Activated naive CD4-positive, alpha-beta T cell treated with anti-CD3 and anti-CD28 coated beads, Interleukin-2, amount 50 U/mL, for 72 hours (primary cell): Measurements from ENCODE around the gene CHID1. TPM values are rescaled to one million over a fixed set of nuclear protein-coding genes. Genes with fewer than 3 reads are reported as not detected.

Experiments
- ATAC-seq, 2 donors: fragments of 150-1000 bp; cut with Tn5 transposase; 2 replicates each; pipeline ENCODE4 v1.10.0; 2021; ENCODE audit warnings: mild to moderate bottlenecking in 2 of 2, moderate library complexity in 2 of 2
- DNase-seq, 2 donors: peaks; one replicate each; pipeline ENCODE4 v3.0.0; 2021 to 2022; ENCODE audit warnings: low spot score in 2 of 2
- H3K27ac Mint-ChIP-seq, 2 donors: one replicate each; pipeline ENCODE4 v1.8.0; 2022; ENCODE audit warnings: mild to moderate bottlenecking in 2 of 2, mixed read lengths in 2 of 2
- H3K36me3 Mint-ChIP-seq, 2 donors: one replicate each; pipeline ENCODE4 v1.8.0; 2022; ENCODE audit warnings: mixed read lengths in 2 of 2
- H3K9me3 Mint-ChIP-seq, 2 donors: one replicate each; pipeline ENCODE4 v1.8.0; 2022; ENCODE audit warnings: mixed read lengths in 2 of 2
- total RNA-seq, 2 donors: library from RNA; stranded (reverse); gene quantifications; one replicate each; pipeline ENCODE4 v1.2.3, GENCODE V29; 2022

The CHID1 gene
- total RNA-seq, 2 donors from 2014 or later = 49.1 to 62.6 TPM

DNA sequence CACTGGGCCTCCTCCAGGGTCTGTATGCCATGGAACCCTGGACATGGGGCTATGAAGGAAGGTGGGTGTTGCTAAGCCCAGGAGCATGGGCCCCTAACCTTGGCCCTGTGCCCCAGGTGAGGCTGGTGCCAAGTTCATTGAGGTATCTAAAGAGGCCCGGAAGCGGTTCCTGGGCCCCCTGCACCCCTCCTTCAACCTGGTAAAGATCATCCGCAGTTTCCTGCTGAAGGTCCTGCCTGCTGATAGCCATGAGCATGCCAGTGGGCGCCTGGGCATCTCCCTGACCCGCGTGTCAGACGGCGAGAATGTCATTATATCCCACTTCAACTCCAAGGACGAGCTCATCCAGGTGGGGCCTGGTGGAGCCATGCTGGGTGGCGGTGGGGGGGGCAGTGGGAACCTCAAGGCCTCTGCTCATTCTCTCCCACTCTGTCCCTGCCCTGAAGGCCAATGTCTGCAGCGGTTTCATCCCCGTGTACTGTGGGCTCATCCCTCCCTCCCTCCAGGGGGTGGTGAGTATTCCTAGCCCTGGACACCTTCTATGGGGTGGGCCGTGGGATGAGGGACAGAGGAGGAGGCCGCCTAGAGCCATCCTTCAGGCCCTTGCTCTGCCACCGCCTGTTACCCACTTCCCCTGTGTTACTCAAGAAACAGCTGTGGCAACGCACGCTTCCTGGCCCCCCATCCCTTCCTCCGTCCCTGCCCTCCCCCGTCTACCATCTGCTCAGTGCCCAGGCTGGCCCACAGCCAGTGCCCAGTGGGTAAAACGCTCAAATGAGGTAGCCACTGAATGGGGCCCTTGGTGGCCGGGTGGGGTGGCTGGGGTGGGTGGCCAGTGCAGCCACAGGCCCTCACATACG, 88.9 kb downstream of the CHID1 start:
- no peak for DNase-seq
- Mint-ChIP-seq H3K9me3 (no peaks in the 10 kb centered on the region), H3K36me3 (peaks cover 5 to 7% of the 10 kb centered on the region in 2 donors), H3K27ac (no peak overlapping the region)
- no peak for ATAC-seq

DNA sequence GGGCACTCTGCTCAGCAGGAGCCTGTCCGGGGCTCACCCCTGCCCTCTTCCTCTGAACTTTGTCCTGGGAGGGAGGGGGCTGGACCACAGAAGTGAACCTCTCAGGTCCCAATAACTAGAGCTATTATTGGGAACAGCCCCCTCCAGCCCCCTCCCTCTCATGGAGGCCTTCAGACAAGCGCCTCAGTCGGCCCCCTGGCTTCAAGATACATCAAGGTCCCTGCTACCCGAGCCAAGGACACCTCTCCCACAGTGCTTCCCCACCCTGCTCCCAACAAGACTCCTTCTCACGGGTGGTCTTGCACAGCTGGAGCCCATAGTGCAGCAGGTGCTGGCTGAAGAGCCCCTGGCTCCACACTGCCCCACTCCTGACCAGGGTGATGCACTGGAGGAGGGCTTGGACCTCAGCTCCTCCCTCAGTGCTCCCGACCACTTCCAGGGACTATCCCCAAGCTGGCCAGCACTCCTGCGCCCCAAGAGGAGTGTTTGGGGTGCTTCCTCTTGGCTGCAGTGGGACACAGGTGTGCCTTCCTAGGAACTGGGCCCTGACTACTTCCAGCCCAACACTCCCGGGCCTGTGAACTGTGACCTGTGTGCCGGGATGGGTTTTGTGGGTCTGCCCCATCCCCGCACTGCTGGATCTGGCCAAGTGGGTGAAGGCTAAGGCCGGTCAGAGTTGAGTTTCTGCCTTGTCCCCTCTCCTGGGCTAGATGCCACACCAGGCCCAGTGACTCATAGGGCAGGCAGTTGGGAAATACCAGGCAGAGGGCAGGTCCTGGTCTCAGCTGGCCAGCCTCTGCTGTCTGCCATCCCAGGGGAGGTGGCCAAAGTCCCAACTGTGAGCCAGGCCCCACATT, 89.7 kb downstream of the CHID1 start:
- Mint-ChIP-seq H3K27ac (no peak overlapping the region), H3K9me3 (no peaks in the 10 kb centered on the region), H3K36me3 (peaks cover 5 to 7% of the 10 kb centered on the region in 2 donors)
- ATAC-seq (peak in 1 of 2 donors; percentile 13), DNase-seq (no peak)

DNA sequence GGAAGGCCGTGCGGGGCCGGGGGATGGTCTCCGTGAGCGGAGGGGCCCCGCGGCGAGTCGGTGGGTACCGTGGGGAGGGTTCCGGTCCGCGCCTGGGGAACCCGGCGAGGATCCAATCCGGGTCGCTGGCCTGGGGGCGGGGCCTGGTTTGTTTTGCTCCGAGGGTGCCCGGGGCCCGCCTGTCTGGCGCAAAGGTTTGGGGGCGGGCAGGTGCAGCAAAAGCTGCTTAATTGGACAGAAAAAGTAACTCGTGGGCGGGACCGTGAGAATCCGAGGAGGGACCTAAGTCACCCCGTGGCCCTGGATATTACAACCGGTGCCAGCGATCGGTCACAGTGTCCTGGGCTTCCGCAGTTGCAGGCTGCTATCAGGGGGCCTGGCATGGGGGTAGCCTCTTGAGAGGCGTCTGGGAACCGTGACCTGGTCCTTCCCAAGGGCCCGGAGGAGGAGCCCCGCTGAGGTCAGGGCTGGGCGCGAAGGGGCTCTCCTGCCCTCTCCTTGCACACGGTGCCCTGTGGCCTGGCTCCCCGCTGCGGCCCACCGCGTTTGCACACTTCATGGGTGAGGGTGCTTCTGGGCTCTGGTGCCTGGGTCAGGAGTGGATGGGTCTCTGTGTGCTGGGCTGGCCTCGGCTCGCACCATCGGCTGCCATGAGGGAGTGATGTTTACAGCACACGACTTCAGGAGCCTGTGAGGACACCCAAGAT, 90.5 kb downstream of the CHID1 start:
- Mint-ChIP-seq H3K36me3 (peaks cover 2% of the 10 kb centered on the region in 2 donors), H3K9me3 (no peaks in the 10 kb centered on the region), H3K27ac (peak overlapping the region; percentile 63 to 72)
- peak; percentile 82 to 95 for DNase-seq
- peak; percentile 60 to 77 for ATAC-seq

DNA sequence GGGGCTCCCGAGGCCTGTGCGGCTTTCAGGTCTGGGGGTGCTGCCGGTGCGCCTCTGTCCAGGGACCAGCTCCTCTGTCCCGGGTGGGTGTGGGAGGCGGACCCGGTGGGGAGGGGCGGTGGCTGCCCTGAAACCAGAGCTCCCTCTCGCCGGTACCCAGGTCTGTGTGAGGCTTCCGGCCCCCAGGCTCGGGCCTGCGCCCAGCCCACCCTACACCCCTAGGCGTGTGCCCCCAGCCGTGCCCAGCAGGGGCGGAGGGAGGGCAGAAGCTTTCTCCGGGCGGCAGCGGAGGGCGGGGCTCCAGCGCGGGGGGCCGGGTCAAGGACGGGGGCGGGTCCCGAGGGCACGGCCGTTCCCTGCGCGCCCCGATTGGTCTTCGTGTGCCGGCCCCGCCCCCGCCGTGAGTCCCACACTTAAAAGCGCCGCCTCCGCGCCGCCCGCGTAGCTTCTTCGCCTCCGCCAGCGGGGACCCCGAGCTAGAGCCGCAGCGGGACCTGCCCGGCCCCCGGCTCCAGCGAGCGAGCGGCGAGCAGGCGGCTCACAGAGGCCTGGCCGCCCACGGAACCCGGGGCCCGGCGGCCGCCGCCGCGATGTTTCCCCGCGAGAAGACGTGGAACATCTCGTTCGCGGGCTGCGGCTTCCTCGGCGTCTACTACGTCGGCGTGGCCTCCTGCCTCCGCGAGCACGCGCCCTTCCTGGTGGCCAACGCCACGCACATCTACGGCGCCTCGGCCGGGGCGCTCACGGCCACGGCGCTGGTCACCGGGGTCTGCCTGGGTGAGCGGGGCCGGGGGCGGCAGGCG, 91.3 kb downstream of the CHID1 start:
- ATAC-seq = peak; percentile 77 to 82
- Mint-ChIP-seq H3K27ac (peak overlapping the region; percentile 44 to 63), H3K36me3 (no peaks in the 10 kb centered on the region), H3K9me3 (no peaks in the 10 kb centered on the region)
- DNase-seq = peak; percentile 92 to 95

DNA sequence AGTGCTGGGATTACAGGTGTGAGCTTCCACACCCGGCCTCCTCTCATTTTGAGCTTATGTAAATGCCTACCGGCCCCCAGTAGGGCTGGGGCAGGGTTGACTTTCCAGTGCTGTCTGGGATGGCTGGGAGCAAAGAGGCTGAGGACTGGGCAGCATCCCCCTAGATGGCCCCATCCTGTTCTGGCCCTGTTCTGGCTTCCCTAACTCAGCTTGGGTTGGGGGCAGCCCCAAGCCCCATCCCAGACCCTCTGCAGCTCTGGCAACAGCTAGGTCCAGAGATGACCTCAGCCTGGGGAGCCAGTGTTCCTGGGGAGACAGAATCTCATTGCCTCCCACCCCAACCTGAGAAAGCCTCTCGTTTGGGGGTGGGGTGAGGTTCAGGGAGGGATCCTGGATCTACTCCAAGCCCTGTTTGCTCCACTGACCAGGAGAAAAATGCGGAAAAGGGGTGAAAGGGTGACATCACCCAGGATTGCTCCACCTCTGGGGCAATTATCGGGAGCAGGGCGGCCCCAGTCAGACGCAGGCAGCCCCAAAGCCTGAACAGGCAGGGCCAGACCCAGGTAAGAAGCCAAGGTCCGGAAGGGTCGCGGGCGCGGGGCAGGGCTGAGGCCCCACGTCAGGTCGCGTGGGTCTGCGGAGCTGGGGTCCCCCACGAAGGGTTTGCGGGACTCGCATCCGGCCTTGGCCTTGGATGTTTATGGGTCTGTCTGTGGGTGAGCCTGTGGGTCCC, 92.0 kb downstream of the CHID1 start, which contains the start of gene PNPLA2:
TSS of gene PNPLA2 (plus strand) at position 519 of the 733 bp plus-strand sequence. CDS start 805 bp downstream, outside the sequence.
- ATAC-seq (no peak), DNase-seq (no peak)
- H3K27ac Mint-ChIP-seq = peak within 1 kb of the TSS; percentile 63 to 85
- no peaks in the 10 kb centered on the region for H3K36me3 Mint-ChIP-seq
- no peaks in the 10 kb centered on the region for H3K9me3 Mint-ChIP-seq

Other genes with a start within 250 kb of the CHID1 start
- 10 to 100 TPM; 50.9 to 63.5 TPM for gene DEAF1, start 215.6 kb downstream of the CHID1 start, total RNA-seq
- gene TMEM80, start 215.0 kb downstream of the CHID1 start, total RNA-seq = 10 to 100 TPM in 1 of 2 donors, 1 to 10 TPM in 1; 5.2 to 11.3 TPM
- 10 to 100 TPM in 1 of 2 donors, 1 to 10 TPM in 1; 2.4 to 34.1 TPM for gene EPS8L2, start 204.6 kb downstream of the CHID1 start, total RNA-seq
- gene TALDO1, start 163.3 kb downstream of the CHID1 start, total RNA-seq = 100 to 1,000 TPM; 226 to 328 TPM
- gene GATD1, start 133.3 kb downstream of the CHID1 start, total RNA-seq = 10 to 100 TPM; 33.1 to 60.5 TPM
- gene CEND1, start 120.7 kb downstream of the CHID1 start, total RNA-seq = 1 to 10 TPM in 1 of 2 donors, not detected in 1; 1.1 TPM
- gene SLC25A22, start 112.5 kb downstream of the CHID1 start, total RNA-seq = 10 to 100 TPM; 22.6 to 34.6 TPM
- gene PIDD1, start 105.6 kb downstream of the CHID1 start, total RNA-seq = 10 to 100 TPM; 32.8 to 59.2 TPM
- gene RPLP2, start 100.8 kb downstream of the CHID1 start, total RNA-seq = 1,000 to 10,000 TPM; 3,020 to 3,653 TPM
- gene PNPLA2, start 91.9 kb downstream of the CHID1 start, total RNA-seq = 10 to 100 TPM; 24.5 to 49.1 TPM
- gene CRACR2B, start 82.9 kb downstream of the CHID1 start, total RNA-seq = 1 to 10 TPM in 1 of 2 donors, under 1 TPM in 1; 0.66 to 1.9 TPM
- 10 to 100 TPM; 42.8 to 46.0 TPM for gene CD151, start 77.9 kb downstream of the CHID1 start, total RNA-seq
- 10 to 100 TPM; 50.4 to 95.1 TPM for gene POLR2L, start 68.3 kb downstream of the CHID1 start, total RNA-seq
- gene TSPAN4, start 68.0 kb downstream of the CHID1 start, total RNA-seq = 10 to 100 TPM; 12.6 to 18.9 TPM
- gene AP2A2, start 15.1 kb upstream of the CHID1 start, total RNA-seq = 10 to 100 TPM; 37.3 to 58.0 TPM
- gene MUC6, start 125.9 kb upstream of the CHID1 start, total RNA-seq = not detected
- gene MUC2, start 164.1 kb upstream of the CHID1 start, total RNA-seq = not detected
- gene MUC5AC, start 247.1 kb upstream of the CHID1 start, total RNA-seq = not detected